IMR-90 (cell line): ENCODE measurements around the gene SEC11A. TPM values are rescaled to one million over a fixed set of nuclear protein-coding genes. Genes with fewer than 3 reads are reported as not detected.

Source experiments
- ATAC-seq: fragments of 200-7000 bp; cut with Tn5 transposase; 2 replicates; pipeline ENCODE4 v1.9.1; 2020; ENCODE audit warnings: low read depth, mild to moderate bottlenecking, moderate library complexity
- BruUV-seq: library from RNA; stranded (reverse); fragments of 400-500 nt; replicated peaks from 2 replicates; lab custom pipeline; 2021; lab: Mats Ljungman, UMichigan
- CTCF ChIA-PET: fragments of 300-600 bp; formaldehyde crosslinking; extraction: SDS; loops from one replicate; lab custom pipeline; 2021; ENCODE audit warnings: antibody characterized with exemption; lab: Yijun Ruan, JAX
- POLR2A ChIA-PET: fragments of 300-600 bp; sonication (Branson Sonifier 250); formaldehyde crosslinking; loops from one replicate; lab custom pipeline; 2022; ENCODE audit warnings: antibody characterized with exemption; ENCODE audit not compliant: unreplicated experiment; lab: Charles Lee
- DNase-seq: peaks from one replicate; pipeline ENCODE4 v3.0.0; 2013
- H2AFZ ChIP-seq: replicated peaks from 2 replicates; pipeline ENCODE3; 2013; ENCODE audit warnings: low read length, mild to moderate bottlenecking; ENCODE audit not compliant: poor library complexity
- H2AK5ac ChIP-seq: 2 replicates; pipeline ENCODE4 v1.6.1; 2013; ENCODE audit warnings: low read depth, low read length, inconsistent platforms
- H2AK9ac ChIP-seq: replicated peaks from 2 replicates; pipeline ENCODE3; 2013; ENCODE audit warnings: mild to moderate bottlenecking, low read depth, low read length, moderate library complexity; ENCODE audit not compliant: poor library complexity
- H2BK120ac ChIP-seq: 2 replicates; pipeline ENCODE4 v1.6.1; 2013; ENCODE audit warnings: low read depth, low read length, inconsistent platforms
- H2BK15ac ChIP-seq: 3 replicates; pipeline ENCODE4 v1.6.1; 2013; ENCODE audit warnings: low read depth, low read length, inconsistent platforms
- H2BK20ac ChIP-seq: 2 replicates; pipeline ENCODE4 v1.6.1; 2013; ENCODE audit warnings: low read depth, mild to moderate bottlenecking, inconsistent platforms, low read length, moderate library complexity
- H2BK5ac ChIP-seq: 2 replicates; pipeline ENCODE4 v1.6.1; 2013; ENCODE audit warnings: mild to moderate bottlenecking, low read depth, low read length, inconsistent platforms; ENCODE audit not compliant: poor library complexity, severe bottlenecking
- H3K14ac ChIP-seq: replicated peaks from 2 replicates; pipeline ENCODE4 v1.6.1; 2013; ENCODE audit warnings: low read depth, low read length, inconsistent platforms
- H3K18ac ChIP-seq: 2 replicates; pipeline ENCODE4 v1.6.1; 2013; ENCODE audit warnings: low read depth, low read length, control low read depth
- H3K23ac ChIP-seq: 2 replicates; pipeline ENCODE4 v1.6.1; 2013; ENCODE audit warnings: low read depth, low read length, inconsistent platforms
- H3K27ac ChIP-seq: 2 replicates; pipeline ENCODE4 v1.5.1; 2013; ENCODE audit warnings: mild to moderate bottlenecking, control low read depth, low read length; ENCODE audit not compliant: insufficient read depth
- H3K27me3 ChIP-seq: 2 replicates; pipeline ENCODE4 v1.6.1; 2013; ENCODE audit warnings: low read length; ENCODE audit not compliant: control insufficient read depth, insufficient read depth
- H3K36me3 ChIP-seq: 2 replicates; pipeline ENCODE4 v1.6.1; 2013; ENCODE audit warnings: low read length, mixed read lengths; ENCODE audit not compliant: control insufficient read depth, insufficient read depth
- H3K4ac ChIP-seq: 2 replicates; pipeline ENCODE4 v1.6.1; 2013; ENCODE audit warnings: low read depth, low read length, inconsistent platforms
- H3K4me1 ChIP-seq: 2 replicates; pipeline ENCODE4 v1.6.1; 2013; ENCODE audit warnings: low read length, mixed read lengths; ENCODE audit not compliant: control insufficient read depth, insufficient read depth
- H3K4me2 ChIP-seq: 2 replicates; pipeline ENCODE4 v1.6.1; 2013; ENCODE audit warnings: low read depth, mild to moderate bottlenecking, control low read depth, low read length, moderate library complexity
- H3K4me3 ChIP-seq: 2 replicates; pipeline ENCODE4 v1.5.1; 2013; ENCODE audit warnings: low read depth, mild to moderate bottlenecking, control low read depth, low read length, moderate library complexity; ENCODE audit not compliant: insufficient read depth
- H3K56ac ChIP-seq: 2 replicates; pipeline ENCODE4 v1.6.1; 2013; ENCODE audit warnings: low read length, inconsistent platforms; ENCODE audit not compliant: insufficient read depth; ENCODE audit errors: extremely low read depth
- H3K79me1 ChIP-seq, 2 experiments: 2 replicates each; pipeline ENCODE4 v1.6.1; 2013; ENCODE audit warnings: low read length in 2 of 2, inconsistent platforms in 1 of 2, low read depth in 1 of 2
- H3K9ac ChIP-seq: 2 replicates; pipeline ENCODE4 v1.6.1; 2013; ENCODE audit warnings: low read depth, low read length, control low read depth
- H3K9me1 ChIP-seq: 2 replicates; pipeline ENCODE4 v1.6.1; 2013; ENCODE audit warnings: low read length, inconsistent platforms; ENCODE audit not compliant: insufficient read depth
- H3K9me3 ChIP-seq: 2 replicates; pipeline ENCODE4 v1.6.1; 2013; ENCODE audit warnings: low read length; ENCODE audit not compliant: control insufficient read depth, insufficient read depth
- H4K20me1 ChIP-seq: 2 replicates; pipeline ENCODE4 v1.6.1; 2013; ENCODE audit warnings: low read length, inconsistent platforms; ENCODE audit not compliant: insufficient read depth
- H4K5ac ChIP-seq: 2 replicates; pipeline ENCODE4 v1.6.1; 2013; ENCODE audit warnings: mild to moderate bottlenecking, low read depth, low read length, control low read depth
- H4K8ac ChIP-seq, 2 experiments: 2 replicates each; pipeline ENCODE4 v1.6.1; 2013; ENCODE audit warnings: low read depth in 2 of 2, low read length in 2 of 2, control low read depth in 1 of 2, inconsistent platforms in 1 of 2
- H4K91ac ChIP-seq: 2 replicates; pipeline ENCODE4 v1.6.1; 2013; ENCODE audit warnings: low read depth, low read length, inconsistent platforms; ENCODE audit not compliant: insufficient read depth
- BHLHE40 ChIP-seq: fragments of 150-350 bp; IDR thresholded peaks from 2 replicates; pipeline ENCODE4 v1.6.1; 2016; ENCODE audit warnings: mild to moderate bottlenecking, low read depth, low read length
- CEBPB ChIP-seq: IDR thresholded peaks from 2 replicates; pipeline ENCODE4 v1.6.1; 2012; ENCODE audit warnings: low read depth, low read length, improper control_type of control experiment
- CHD1 ChIP-seq: IDR thresholded peaks from 2 replicates; pipeline ENCODE4 v1.6.1; 2012; ENCODE audit warnings: low read depth, low read length, improper control_type of control experiment
- MAFK ChIP-seq: IDR thresholded peaks from 2 replicates; pipeline ENCODE4 v1.6.1; 2012; ENCODE audit warnings: low read depth, low read length, improper control_type of control experiment
- MAZ ChIP-seq: IDR thresholded peaks from 2 replicates; pipeline ENCODE4 v1.6.1; 2012; ENCODE audit warnings: low read depth, mild to moderate bottlenecking, low read length, improper control_type of control experiment, moderate library complexity, borderline replicate concordance
- NFE2L2 ChIP-seq: fragments of 150-350 bp; IDR thresholded peaks from 2 replicates; pipeline ENCODE4 v1.6.1; 2016; ENCODE audit warnings: low read depth, mild to moderate bottlenecking, low read length
- POLR2A ChIP-seq: IDR thresholded peaks from 2 replicates; pipeline ENCODE4 v1.6.1; 2012; ENCODE audit warnings: mild to moderate bottlenecking, low read depth, low read length
- RAD21 ChIP-seq: IDR thresholded peaks from 2 replicates; pipeline ENCODE4 v1.6.1; 2012; ENCODE audit warnings: low read length, improper control_type of control experiment
- RCOR1 ChIP-seq: IDR thresholded peaks from 2 replicates; pipeline ENCODE4 v1.6.1; 2012; ENCODE audit warnings: mild to moderate bottlenecking, low read length, improper control_type of control experiment; ENCODE audit not compliant: insufficient replicate concordance
- SMC3 ChIP-seq: fragments of 150-350 bp; IDR thresholded peaks from 2 replicates; pipeline ENCODE4 v1.6.1; 2016; ENCODE audit warnings: low read depth, mild to moderate bottlenecking, antibody characterized with exemption, low read length, moderate library complexity
- WGBS, 2 experiments: methylation state at CpG; one replicate each; pipeline versions ENCODE4 v1.1.5 to v1.1.7; 2013; ENCODE audit warnings: missing lambda C conversion rate in 2 of 2; ENCODE audit not compliant: insufficient read length in 1 of 2; ENCODE audit errors: extremely low coverage in 2 of 2; 5-methylcytosine and 5-hydroxymethylcytosine counted together
- dilution Hi-C: fragments of 300-500 bp; cut with HindIII; formaldehyde crosslinking; loops from one replicate; pipeline ENCODE4 v1.14.3; 2018; ENCODE audit warnings: low sequenced_read_pairs; ENCODE audit not compliant: unreplicated experiment
- in situ Hi-C: fragments of 300-500 bp; cut with MboI; formaldehyde crosslinking; loops from 3 replicates; pipeline ENCODE4 v1.14.3; 2019; ENCODE audit warnings: low sequenced_read_pairs, inconsistent platforms, mixed read lengths
- intact Hi-C: fragments of 100-400 bp; cut with micrococcal nuclease; formaldehyde crosslinking; loops from 2 replicates; pipeline ENCODE4 v1.10.0; 2022
- polyA plus RNA-seq, 3 experiments: library from polyadenylated mRNA; depleted of rRNA; stranded (reverse); fragments of >200 nt; gene quantifications; 2 replicates each; pipeline ENCODE4 v1.2.3, GENCODE V29; 2012; ENCODE audit warnings: low replicate concordance in 1 of 3
- total RNA-seq: library from RNA; depleted of rRNA; stranded (reverse); fragments of >200 nt; gene quantifications from 2 replicates; pipeline ENCODE4 v1.2.3, GENCODE V29; 2012
- TF ChIP-seq, protein P1 (sequence below): fragments of 150-350 bp; IDR thresholded peaks from 2 replicates; pipeline ENCODE4 v1.6.1; 2017; ENCODE audit warnings: mild to moderate bottlenecking, antibody characterized with exemption, low read length, low read depth
- TF ChIP-seq, protein P2 (sequence below): fragments of 150-350 bp; IDR thresholded peaks from 2 replicates; pipeline ENCODE4 v1.6.1; 2016; ENCODE audit warnings: low read depth, mild to moderate bottlenecking, low read length, moderate library complexity, borderline replicate concordance
- TF ChIP-seq, protein P3 (sequence below): conservative IDR thresholded peaks from 2 replicates; pipeline ENCODE4 v1.5.1; 2012; ENCODE audit warnings: mild to moderate bottlenecking, low read depth, low read length, improper control_type of control experiment

The SEC11A gene
- total and polyA plus RNA-seq, 2 of the 4 experiments (the other 2 are of a cell fraction): 62.4 to 108 TPM

DNA sequence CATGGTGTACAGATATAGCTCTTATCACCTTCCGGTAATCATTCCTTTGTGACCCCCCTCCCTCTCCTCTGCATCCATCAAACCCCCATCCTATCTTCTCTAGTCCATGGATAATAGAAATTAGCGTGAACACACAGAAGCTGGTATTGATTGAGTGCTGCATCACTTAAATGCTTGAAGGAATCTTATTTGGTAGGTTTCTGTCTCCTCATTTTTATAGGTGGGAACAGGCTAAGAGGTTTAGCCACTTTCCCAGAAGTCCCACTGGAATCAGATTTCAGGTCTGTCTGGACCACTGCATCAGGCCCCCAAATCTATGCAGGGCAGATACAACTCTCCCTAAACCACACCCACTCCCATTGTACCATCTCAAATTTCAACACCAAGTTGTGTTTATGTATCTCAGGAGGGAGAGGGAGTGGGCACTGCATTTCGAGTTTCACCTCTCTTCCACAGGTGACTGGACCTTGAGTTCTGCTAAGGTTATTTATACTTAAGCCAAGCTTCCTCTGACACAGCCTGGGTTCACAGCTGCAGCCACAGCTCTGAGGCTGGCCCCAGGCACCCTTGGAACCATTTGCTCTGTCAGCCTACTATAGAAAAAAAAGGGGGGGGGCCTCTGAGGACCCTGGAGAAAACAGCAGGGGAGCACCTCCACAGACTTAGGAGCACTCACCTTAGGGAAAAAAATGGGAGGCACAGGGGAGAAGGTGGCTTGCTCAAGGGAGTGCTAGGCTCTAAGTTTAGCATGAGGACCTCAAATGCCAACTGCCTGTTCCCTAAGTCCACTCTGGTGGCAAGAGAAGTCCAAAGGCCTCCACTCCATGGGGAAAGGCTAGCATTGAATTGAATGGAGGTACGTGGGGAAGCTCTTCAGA is 55.8 kb downstream of the SEC11A start:
- Histone ChIP-seq H2AFZ (no peak overlapping the region), H2BK15ac (no peak overlapping the region), H3K9ac (no peak overlapping the region), H3K4ac (no peak overlapping the region), H3K56ac (no peak overlapping the region), H3K4me2 (no peak overlapping the region), H3K4me1 (peaks cover 7% of the 10 kb centered on the region), H3K9me1 (peaks cover 9% of the 10 kb centered on the region; the same call in 1 of the 2 replicates), H3K27me3 (no peaks in the 10 kb centered on the region), H3K23ac (no peak overlapping the region), H3K14ac (no peak overlapping the region), H4K91ac (no peak overlapping the region), H2BK120ac (no peak overlapping the region), H4K5ac (no peak overlapping the region), H4K8ac (no peak overlapping the region), H4K20me1 (no peaks in the 10 kb centered on the region), H3K79me1 (peaks cover 0 to 16% of the 10 kb centered on the region in 2 experiments; a peak in 1 of 4 replicates), H3K18ac (no peak overlapping the region), H2AK9ac (no peak overlapping the region), H3K9me3 (no peaks in the 10 kb centered on the region), H2BK20ac (no peak overlapping the region), H3K27ac (no peak overlapping the region), H2BK5ac (no peak overlapping the region), H2AK5ac (no peak overlapping the region), H3K36me3 (0 out of 2 replicates have a peak, but pooled peaks cover 1% of the 10 kb centered on the region), H3K4me3 (no peak overlapping the region)
- no peak for ATAC-seq
- WGBS, 2 experiments: no CpG with 5 or more reads among the region's 4 CpGs
- intact Hi-C loops (loop anchor here (5.0 kb wide), 2 partner anchors 73 to 382 kb away; no protein-coding TSS in a partner anchor), dilution Hi-C loops (no loop called here), in situ Hi-C loops (no loop called here)
- ChIA-PET CTCF (interaction anchor here (1.0 kb wide), 1 partner anchor 218 kb away, joined by 4 read pairs; no protein-coding TSS in a partner anchor), POLR2A (no interaction called here)
- BruUV-seq: no TSS peak
- TF ChIP-seq BHLHE40 (no peak), RCOR1 (no peak), SMC3 (no peak), RAD21 (no peak), MAZ (no peak), CHD1 (no peak), CEBPB (no peak), POLR2A (no peak), MAFK (no peak), NFE2L2 (no peak)
- TF ChIP-seq, protein P1, sequence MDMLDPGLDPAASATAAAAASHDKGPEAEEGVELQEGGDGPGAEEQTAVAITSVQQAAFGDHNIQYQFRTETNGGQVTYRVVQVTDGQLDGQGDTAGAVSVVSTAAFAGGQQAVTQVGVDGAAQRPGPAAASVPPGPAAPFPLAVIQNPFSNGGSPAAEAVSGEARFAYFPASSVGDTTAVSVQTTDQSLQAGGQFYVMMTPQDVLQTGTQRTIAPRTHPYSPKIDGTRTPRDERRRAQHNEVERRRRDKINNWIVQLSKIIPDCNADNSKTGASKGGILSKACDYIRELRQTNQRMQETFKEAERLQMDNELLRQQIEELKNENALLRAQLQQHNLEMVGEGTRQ: no peak
- TF ChIP-seq, protein P2, sequence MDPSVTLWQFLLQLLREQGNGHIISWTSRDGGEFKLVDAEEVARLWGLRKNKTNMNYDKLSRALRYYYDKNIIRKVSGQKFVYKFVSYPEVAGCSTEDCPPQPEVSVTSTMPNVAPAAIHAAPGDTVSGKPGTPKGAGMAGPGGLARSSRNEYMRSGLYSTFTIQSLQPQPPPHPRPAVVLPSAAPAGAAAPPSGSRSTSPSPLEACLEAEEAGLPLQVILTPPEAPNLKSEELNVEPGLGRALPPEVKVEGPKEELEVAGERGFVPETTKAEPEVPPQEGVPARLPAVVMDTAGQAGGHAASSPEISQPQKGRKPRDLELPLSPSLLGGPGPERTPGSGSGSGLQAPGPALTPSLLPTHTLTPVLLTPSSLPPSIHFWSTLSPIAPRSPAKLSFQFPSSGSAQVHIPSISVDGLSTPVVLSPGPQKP: no peak
- TF ChIP-seq, protein P3, sequence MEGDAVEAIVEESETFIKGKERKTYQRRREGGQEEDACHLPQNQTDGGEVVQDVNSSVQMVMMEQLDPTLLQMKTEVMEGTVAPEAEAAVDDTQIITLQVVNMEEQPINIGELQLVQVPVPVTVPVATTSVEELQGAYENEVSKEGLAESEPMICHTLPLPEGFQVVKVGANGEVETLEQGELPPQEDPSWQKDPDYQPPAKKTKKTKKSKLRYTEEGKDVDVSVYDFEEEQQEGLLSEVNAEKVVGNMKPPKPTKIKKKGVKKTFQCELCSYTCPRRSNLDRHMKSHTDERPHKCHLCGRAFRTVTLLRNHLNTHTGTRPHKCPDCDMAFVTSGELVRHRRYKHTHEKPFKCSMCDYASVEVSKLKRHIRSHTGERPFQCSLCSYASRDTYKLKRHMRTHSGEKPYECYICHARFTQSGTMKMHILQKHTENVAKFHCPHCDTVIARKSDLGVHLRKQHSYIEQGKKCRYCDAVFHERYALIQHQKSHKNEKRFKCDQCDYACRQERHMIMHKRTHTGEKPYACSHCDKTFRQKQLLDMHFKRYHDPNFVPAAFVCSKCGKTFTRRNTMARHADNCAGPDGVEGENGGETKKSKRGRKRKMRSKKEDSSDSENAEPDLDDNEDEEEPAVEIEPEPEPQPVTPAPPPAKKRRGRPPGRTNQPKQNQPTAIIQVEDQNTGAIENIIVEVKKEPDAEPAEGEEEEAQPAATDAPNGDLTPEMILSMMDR: no peak
- DNase-seq: no peak
